Activated CD8-positive, alpha-beta memory T cell treated with anti-CD3 and anti-CD28 coated beads, Interleukin-2, amount 10 ng/mL, durations not matched to agents 7 days and 5 days (primary cell): ENCODE measurements around the gene C5. TPM values are rescaled to one million over a fixed set of nuclear protein-coding genes. Genes with fewer than 3 reads are reported as not detected.
A peak's percentile ranks its signal among the peaks of the same experiment; 100 is the strongest.
"Not testable (repeated sequence)": the region's sequence is repeated elsewhere in the genome, so short reads cannot be mapped to it uniquely, and the experiment has no call there.

ENCODE experiments used
- ATAC-seq: fragments of 150-1000 bp; cut with Tn5 transposase; one replicate; pipeline ENCODE4 v1.10.0; 2021; ENCODE audit warnings: moderate library complexity
- CTCF ChIA-PET: fragments of 350-600 bp; sonication (Branson Sonifier 250); formaldehyde crosslinking; loops from one replicate; lab custom pipeline; 2021; ENCODE audit warnings: antibody characterized with exemption; lab: Charles Lee
- DNase-seq: peaks from one replicate; pipeline ENCODE4 v3.0.0-alpha.2; 2020
- H3K27ac Mint-ChIP-seq: one replicate; pipeline ENCODE4 v1.8.0; 2021; ENCODE audit warnings: mild to moderate bottlenecking, mixed read lengths
- H3K27me3 Mint-ChIP-seq: one replicate; pipeline ENCODE4 v1.8.0; 2021; ENCODE audit warnings: mixed read lengths
- H3K36me3 Mint-ChIP-seq: one replicate; pipeline ENCODE4 v1.8.0; 2021; ENCODE audit warnings: mild to moderate bottlenecking, mixed read lengths
- H3K4me1 Mint-ChIP-seq: one replicate; pipeline ENCODE4 v1.8.0; 2021; ENCODE audit warnings: mixed read lengths
- H3K4me3 Mint-ChIP-seq: one replicate; pipeline ENCODE4 v1.8.0; 2021; ENCODE audit warnings: mild to moderate bottlenecking, moderate library complexity, mixed read lengths
- H3K9me3 Mint-ChIP-seq: one replicate; pipeline ENCODE4 v1.8.0; 2022; ENCODE audit warnings: low read depth, mixed read lengths
- total RNA-seq, 2 experiments: library from RNA; stranded (reverse); gene quantifications; one replicate each; pipeline ENCODE4 v1.2.3, GENCODE V29; 2021

C5 gene
- 1 to 10 TPM; 1.9 to 3.0 TPM for total RNA-seq

- H3K4me1 Mint-ChIP-seq: no peaks in the 10 kb centered on the region
- DNase-seq: no peak
- no peak within 1 kb of the TSS for H3K27ac Mint-ChIP-seq
- no peak for ATAC-seq
- H3K27me3 Mint-ChIP-seq: no peaks in the 10 kb centered on the region
- H3K9me3 Mint-ChIP-seq: no peaks in the 10 kb centered on the region
- H3K36me3 Mint-ChIP-seq: peaks cover 1% of the 10 kb centered on the region
- H3K4me3 Mint-ChIP-seq: no peak within 1 kb of the TSS
- CTCF ChIA-PET: interaction anchor here (1.2 to 2.3 kb wide), 5 partner anchors 9 to 295 kb away, joined by 3 to 9 read pairs (median 7); no protein-coding TSS in a partner anchor
These were observed at the start of gene C5 for GRCh38 chr9:121050128-121050988. Gene C5 (minus strand): TSS chr9:121050275. CDS start chr9:121050246, 29 bp downstream.

DNA sequence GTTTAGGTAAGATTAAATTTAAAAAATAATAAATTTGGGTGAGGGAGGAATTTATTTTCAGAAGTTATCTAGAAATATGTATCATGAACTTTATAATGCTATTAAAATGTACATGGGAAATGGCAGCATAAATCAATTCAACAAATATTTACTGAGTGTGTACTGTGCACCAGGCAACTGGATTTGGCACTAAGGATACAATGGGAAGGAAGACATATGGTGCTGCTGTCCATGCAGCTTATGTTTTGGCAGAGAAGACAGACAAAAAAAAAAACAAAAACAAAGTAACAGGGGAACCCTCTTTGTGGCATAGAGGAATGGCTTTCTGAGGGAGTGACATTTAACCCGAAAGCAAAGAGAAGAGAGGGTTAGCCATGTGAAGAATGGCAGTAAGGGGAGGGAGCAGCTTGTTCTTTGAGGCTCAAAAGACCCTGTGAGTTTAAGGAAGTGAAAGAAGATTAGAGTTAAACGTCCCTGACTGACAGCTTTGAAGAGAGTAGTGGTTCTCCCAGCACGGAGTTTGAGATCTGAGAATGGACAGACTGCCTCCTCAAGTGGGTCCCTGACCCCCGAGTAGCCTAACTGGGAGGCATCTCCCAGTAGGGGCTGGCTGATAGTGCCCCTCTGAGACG is 48.6 kb upstream of the C5 start:
- no peak for ATAC-seq
- Mint-ChIP-seq H3K36me3 (peaks cover 83% of the 10 kb centered on the region), H3K9me3 (peaks cover 12% of the 10 kb centered on the region), H3K27me3 (no peaks in the 10 kb centered on the region), H3K27ac (no peak overlapping the region), H3K4me1 (peaks cover 3% of the 10 kb centered on the region), H3K4me3 (no peak overlapping the region)
- CTCF ChIA-PET: no interaction called here
- no peak for DNase-seq

GRCh38 chr9:121095057-121095456 is 45.0 kb upstream of the C5 start:
- Mint-ChIP-seq H3K36me3 (peaks cover 81% of the 10 kb centered on the region), H3K27me3 (no peaks in the 10 kb centered on the region), H3K9me3 (peaks cover 10% of the 10 kb centered on the region), H3K4me1 (peaks cover 3% of the 10 kb centered on the region), H3K27ac (no peak overlapping the region), H3K4me3 (no peak overlapping the region)
- DNase-seq (no peak), ATAC-seq (no peak)
- CTCF ChIA-PET: interaction anchor here (0.6 to 1.0 kb wide), 2 partner anchors 64 to 339 kb away, joined by 3 read pairs; no protein-coding TSS in a partner anchor

- ATAC-seq, H3K27ac Mint-ChIP-seq, DNase-seq, H3K4me3 Mint-ChIP-seq, H3K9me3 Mint-ChIP-seq, H3K27me3 Mint-ChIP-seq, CTCF ChIA-PET: not testable (repeated sequence)
- H3K36me3 Mint-ChIP-seq: peaks cover 64% of the 10 kb centered on the region
- peaks cover 29% of the 10 kb centered on the region for H3K4me1 Mint-ChIP-seq
These were observed 40.7 kb upstream of the C5 start for GRCh38 chr9:121090743-121091142.

DNA sequence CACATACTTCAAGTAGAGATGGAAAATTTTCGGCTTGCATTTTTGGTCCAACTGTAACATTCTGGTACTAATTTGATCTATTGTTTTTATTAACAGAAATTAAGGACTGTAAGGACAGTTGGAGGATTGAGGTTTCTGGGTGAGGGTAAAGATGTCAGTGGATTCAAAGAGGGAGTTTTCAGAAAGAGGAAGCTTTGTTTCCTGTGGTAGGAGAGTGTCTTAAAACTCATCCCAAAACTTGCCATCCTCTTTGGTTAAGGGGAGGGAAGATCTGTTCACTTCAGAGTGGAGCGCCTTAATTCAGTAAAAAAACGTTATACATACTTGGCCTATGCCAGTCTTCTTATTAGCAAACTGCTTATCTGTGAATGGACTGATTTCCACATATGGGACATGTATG is 38.5 kb upstream of the C5 start:
- H3K36me3 Mint-ChIP-seq: peaks cover 56% of the 10 kb centered on the region
- no peaks in the 10 kb centered on the region for H3K27me3 Mint-ChIP-seq
- no peaks in the 10 kb centered on the region for H3K9me3 Mint-ChIP-seq
- DNase-seq (no peak), ATAC-seq (no peak)
- H3K27ac Mint-ChIP-seq: peak overlapping the region; percentile 8
- CTCF ChIA-PET: no interaction called here
- H3K4me1 Mint-ChIP-seq: peaks cover 26% of the 10 kb centered on the region
- no peak overlapping the region for H3K4me3 Mint-ChIP-seq

- Mint-ChIP-seq H3K36me3 (peaks cover 60% of the 10 kb centered on the region), H3K9me3 (no peaks in the 10 kb centered on the region), H3K27ac (no peak overlapping the region), H3K4me1 (peaks cover 26% of the 10 kb centered on the region), H3K4me3 (no peak overlapping the region), H3K27me3 (no peaks in the 10 kb centered on the region)
- CTCF ChIA-PET: no interaction called here
- ATAC-seq: no peak
- no peak for DNase-seq
These were observed 35.6 kb upstream of the C5 start for GRCh38 chr9:121085661-121086060.

DNA sequence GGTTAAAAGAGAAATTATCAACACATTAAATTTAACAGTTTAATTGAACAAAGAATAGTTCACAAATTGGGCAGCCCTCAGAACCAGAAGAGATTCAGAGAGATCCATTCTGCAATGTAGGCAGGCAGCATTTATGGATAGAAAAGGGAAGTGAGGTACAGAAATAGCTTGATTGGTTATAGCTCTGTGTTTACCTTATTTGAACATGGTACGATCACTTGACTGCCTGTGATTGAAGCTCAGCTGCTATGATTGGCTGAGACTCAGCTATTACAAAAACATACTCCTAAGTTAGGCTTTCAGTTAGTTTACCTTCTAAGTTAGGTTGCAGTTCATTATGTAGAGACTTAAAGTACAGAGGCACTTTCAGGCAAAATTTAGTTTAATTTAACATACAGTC is 32.0 kb upstream of the C5 start:
- peaks cover 18% of the 10 kb centered on the region for H3K4me1 Mint-ChIP-seq
- DNase-seq: no peak
- no peaks in the 10 kb centered on the region for H3K9me3 Mint-ChIP-seq
- no peak for ATAC-seq
- H3K36me3 Mint-ChIP-seq: peaks cover 42% of the 10 kb centered on the region
- no peaks in the 10 kb centered on the region for H3K27me3 Mint-ChIP-seq
- H3K4me3 Mint-ChIP-seq: no peak overlapping the region
- H3K27ac Mint-ChIP-seq: no peak overlapping the region
- CTCF ChIA-PET: no interaction called here

DNA sequence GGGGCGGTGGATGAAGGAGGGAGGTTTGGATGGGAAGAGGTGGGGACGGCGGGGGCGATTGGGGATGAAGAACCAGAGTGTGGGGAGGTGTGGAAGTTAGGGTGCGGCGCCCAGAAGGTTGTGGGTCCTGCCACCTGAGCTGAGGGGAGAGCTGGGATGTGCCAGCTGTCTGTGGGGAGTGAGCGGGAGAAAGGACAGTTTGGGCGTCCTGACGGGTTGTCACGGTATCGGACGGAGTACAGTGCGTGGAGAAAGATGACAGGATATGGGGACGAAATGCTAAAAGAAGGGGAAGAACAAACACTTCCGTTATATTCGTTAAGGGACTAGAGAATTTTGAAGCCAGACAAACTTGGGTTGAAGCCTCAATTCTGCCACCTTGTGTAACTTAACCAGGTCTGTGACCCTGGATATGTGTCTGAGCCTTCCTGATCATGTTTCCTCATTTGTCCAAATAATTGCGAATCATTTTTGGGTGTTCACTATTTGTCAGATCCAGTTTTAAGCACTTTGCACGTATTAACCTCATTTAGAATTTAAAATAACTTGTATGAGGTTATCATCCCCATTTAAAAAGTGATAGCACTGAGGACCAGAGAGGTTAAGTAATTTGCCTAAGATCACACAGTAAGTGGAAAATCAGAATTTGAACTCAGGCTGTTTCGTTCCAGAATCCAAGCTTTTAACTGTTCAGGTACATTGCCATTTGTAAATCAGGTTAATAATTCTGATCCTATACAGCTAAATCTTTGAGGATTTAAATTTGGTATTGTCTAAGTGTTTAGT is 25.4 kb upstream of the C5 start:
- H3K27ac Mint-ChIP-seq: peak overlapping the region; percentile 87
- DNase-seq: peak; percentile 60
- no peaks in the 10 kb centered on the region for H3K27me3 Mint-ChIP-seq
- peaks cover 51% of the 10 kb centered on the region for H3K4me1 Mint-ChIP-seq
- peak overlapping the region; percentile 98 for H3K4me3 Mint-ChIP-seq
- CTCF ChIA-PET: interaction anchor here (0.6 to 1.2 kb wide), 2 partner anchors 89 to 456 kb away, joined by 3 read pairs; no protein-coding TSS in a partner anchor
- peaks cover 1% of the 10 kb centered on the region for H3K9me3 Mint-ChIP-seq
- peak; percentile 25 for ATAC-seq
- peaks cover 2% of the 10 kb centered on the region for H3K36me3 Mint-ChIP-seq

- DNase-seq: peak; percentile 96
- Mint-ChIP-seq H3K27me3 (no peaks in the 10 kb centered on the region), H3K36me3 (peaks cover 2% of the 10 kb centered on the region), H3K9me3 (peaks cover 3% of the 10 kb centered on the region), H3K27ac (peak within 1 kb of the TSS; percentile 87), H3K4me3 (peak within 1 kb of the TSS; percentile 98), H3K4me1 (peaks cover 52% of the 10 kb centered on the region)
- ATAC-seq: peak; percentile 89
- CTCF ChIA-PET: interaction anchor here (0.7 to 1.0 kb wide), 3 partner anchors 10 to 93 kb away, joined by 3 to 5 read pairs (median 4); no protein-coding TSS in a partner anchor
These were observed 24.5 kb upstream of the C5 start, which contains the start of gene CNTRL for GRCh38 chr9:121074370-121075250. Gene CNTRL (plus strand): TSS chr9:121074955. CDS start chr9:121088327, 13,372 bp downstream.

DNA sequence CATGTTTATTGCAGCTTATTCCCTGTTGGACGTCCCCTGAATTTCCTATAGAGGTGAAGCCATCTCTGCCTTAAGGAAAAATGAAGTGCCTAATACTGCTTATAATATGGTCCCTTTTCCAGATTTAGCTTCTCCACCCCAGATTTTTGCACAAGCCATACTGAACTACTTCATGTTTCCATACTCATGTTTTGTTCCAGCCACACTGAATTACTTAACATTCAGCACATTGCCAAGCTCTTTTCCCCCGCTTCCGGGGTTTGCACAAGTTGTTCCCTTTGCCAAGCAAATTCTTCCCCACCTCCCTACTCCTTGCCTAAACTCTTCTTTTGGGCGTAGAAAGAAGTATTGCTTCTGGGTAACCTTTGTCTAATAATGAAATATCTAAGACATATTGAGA is 23.0 kb upstream of the C5 start:
- ATAC-seq: no peak
- Mint-ChIP-seq H3K4me3 (peak overlapping the region; percentile 82), H3K27me3 (no peaks in the 10 kb centered on the region), H3K4me1 (peaks cover 60% of the 10 kb centered on the region), H3K27ac (peak overlapping the region; percentile 77), H3K36me3 (peaks cover 9% of the 10 kb centered on the region), H3K9me3 (peaks cover 3% of the 10 kb centered on the region)
- CTCF ChIA-PET: interaction anchor here (0.8 to 4.3 kb wide), 9 partner anchors 12 to 317 kb away, joined by 3 to 27 read pairs (median 4); partner anchors contain the start of gene PSMD5
- DNase-seq: no peak

DNA sequence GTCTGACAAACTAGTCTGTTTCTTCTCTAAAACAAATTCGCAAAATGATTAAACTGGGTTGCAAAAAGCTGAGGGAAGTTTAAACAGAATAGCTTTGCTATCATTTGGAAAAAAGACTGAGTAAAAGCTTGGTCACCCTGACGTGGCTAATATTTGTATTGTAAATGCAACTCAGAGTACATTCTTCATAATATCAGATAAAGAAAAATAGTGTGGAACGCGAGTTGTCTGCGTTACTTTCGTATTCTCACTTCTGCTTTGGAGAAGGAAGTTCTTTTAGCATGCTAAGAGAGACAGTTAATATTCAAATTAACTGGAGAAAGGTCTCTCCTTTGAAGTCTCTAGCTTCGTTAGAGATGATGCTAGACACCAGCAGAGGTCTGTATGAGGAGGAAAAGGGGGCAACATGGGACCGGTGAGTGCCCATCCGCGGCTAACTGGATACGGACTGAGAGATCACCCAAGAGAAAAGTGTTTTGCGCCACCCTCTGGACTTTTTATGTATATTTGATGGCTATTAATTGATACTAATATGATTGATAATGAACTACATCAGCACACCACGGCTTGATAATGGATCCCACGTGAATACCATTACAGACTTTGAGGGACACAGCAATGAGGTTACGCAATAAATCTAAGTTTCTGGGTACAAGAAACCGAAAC is 21.8 kb upstream of the C5 start:
- DNase-seq (peak; percentile 62), ATAC-seq (no peak)
- Mint-ChIP-seq H3K9me3 (peaks cover 5% of the 10 kb centered on the region), H3K27me3 (no peaks in the 10 kb centered on the region), H3K4me3 (peak overlapping the region; percentile 82), H3K4me1 (peaks cover 60% of the 10 kb centered on the region), H3K36me3 (peaks cover 15% of the 10 kb centered on the region), H3K27ac (peak overlapping the region; percentile 95)
- CTCF ChIA-PET: interaction anchor here (0.7 to 4.3 kb wide), 16 partner anchors 8 to 317 kb away, joined by 3 to 27 read pairs (median 4); partner anchors contain the start of genes FBXW2 and PSMD5
